ENCODE data around the gene PTDSS2.

The PTDSS2 gene

DNA sequence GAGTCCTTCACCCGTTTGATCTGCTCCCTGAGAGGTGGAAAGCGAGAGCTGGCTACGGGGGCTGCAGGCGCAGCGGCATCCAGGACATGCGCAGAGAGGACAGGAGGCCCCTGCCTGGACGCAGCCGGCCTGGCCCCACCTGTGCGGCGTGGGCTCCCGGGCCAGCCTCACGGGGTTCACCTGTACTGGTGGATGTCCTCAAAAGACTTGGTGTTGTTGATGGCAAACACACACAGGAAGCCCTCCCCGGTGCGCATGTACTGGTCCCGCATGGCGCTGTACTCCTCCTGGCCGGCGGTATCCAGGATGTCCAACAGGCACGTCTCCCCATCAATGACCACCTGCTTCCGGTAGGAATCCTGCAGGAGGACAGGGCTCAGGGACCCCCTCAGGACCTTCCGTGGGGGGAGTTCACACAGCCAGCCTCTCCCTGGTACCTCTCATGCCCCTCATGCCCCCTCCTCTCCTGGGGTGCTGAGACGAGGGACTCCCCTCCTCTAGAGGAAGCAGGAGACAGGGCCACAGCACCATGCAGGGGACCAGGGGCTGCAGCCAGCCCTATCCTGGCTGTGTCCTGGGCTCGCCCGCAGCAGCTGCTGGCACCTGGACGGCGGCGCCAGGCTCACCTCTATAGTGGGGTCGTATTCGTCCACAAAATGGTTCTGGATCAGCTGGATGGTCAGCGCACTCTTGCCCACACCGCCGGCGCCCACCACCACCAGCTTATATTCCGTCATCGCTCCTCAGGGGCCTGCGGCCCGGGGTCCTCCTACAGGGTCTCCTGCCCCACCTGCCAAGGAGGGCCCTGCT lies 83.7 kb downstream of the PTDSS2 start:
- no peak for DNase-seq

DNA sequence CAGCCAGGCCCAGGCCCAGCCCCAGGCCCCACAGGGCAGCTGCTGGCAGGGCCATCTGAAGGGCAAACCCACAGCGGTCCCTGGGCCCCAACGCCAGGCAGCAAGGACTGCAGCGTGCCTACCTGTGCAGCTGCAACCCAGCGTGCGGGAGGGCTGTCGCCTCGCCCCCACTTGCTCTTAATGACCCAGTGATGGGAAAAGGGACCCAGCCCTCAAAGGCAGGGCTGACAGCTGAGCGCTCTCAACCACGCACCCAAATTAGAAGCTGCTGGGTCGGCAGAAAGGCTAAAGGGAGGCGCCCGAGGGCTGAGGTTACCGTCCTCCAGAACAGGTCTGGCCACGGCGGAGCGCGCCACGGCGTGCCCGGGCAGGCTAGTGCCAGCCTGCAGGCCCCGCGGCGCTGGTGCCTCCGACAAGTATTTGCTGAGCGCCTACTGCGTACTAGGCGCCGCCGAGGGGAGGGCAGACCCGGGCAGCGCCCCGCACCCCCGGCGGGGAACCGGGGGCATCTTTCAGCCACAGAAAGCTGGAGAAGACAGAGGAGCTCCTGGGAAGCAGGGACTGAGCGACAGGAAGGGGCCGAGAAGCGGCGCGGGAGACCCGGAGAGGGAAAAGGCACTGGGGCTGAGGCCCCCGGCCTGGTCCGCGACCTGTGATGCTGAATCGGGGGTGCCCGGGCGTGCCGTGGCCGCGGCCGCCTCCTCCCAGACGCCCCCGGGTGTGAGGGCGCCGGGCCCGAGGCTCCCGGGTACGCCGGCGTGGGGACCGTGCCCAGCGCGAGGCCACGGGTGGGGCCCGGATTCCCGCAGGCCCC lies 84.5 kb downstream of the PTDSS2 start:
- peak; percentile 62 for DNase-seq

DNA sequence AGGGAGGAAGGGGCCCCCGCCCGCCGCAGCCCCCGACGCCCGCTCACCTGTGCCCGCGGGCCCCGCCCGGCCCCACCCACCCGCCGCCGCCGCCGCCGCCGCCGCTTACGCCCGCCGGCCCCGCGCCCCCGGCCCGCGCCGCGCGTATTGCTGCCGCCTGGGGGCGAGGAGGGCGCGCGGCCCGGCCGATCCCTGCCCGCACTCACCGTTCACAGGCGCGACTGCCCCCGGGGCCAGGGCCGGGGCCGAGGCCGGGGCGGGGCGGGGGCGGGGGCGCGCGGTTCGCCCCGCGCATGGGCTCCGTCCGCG lies 85.1 kb downstream of the PTDSS2 start:
- no peak for DNase-seq

DNA sequence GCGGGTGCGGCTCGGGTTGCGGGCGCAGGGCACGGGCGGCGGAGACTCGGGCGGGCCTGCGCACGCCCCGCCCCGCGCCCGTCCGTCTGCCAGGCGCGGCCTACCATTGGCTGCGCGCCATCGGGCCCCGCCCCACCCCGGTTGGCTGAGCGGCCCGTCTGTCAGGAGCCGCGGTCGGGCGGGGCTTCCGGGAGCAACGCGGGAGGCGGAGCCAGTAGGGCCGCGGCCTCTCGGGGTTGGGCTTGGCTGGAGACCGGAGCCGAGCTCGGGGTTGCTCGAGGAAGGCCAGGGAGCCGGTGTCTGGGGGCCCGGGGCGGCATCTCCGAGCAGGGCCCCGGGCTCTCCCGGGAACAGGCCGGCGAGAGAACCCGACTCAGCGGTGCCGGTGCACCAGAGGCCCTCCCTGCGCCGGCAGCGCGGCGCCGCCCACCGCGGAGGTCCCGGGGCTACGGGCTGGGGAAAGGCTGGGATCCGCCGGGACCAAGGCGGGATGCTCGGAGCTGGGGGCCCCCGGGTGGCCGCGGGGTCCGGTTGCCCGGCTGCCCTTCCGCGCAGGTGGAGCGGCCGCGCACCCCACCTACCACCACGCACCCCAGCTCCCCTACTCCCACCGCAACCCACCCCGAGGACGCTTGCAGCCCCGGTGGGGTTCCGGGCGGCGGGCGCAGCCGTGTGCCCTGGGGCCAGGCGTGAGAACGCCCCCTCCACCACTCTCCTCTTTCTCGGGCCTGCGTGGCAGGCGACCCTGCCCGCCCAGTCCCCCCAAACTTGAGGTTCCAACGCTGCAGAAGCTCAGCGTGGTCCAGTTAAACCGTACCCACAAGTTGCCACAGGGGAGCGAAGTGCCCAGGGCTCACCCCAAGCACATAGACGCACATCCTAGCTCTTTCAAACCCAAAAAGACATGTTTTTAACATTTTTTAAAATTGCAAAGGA lies 85.7 kb downstream of the PTDSS2 start, which contains the start of gene HRAS:
Gene HRAS, minus strand, starts transcription at position 58 of the 936 bp plus-strand sequence.
- peak; percentile 97 for DNase-seq

DNA sequence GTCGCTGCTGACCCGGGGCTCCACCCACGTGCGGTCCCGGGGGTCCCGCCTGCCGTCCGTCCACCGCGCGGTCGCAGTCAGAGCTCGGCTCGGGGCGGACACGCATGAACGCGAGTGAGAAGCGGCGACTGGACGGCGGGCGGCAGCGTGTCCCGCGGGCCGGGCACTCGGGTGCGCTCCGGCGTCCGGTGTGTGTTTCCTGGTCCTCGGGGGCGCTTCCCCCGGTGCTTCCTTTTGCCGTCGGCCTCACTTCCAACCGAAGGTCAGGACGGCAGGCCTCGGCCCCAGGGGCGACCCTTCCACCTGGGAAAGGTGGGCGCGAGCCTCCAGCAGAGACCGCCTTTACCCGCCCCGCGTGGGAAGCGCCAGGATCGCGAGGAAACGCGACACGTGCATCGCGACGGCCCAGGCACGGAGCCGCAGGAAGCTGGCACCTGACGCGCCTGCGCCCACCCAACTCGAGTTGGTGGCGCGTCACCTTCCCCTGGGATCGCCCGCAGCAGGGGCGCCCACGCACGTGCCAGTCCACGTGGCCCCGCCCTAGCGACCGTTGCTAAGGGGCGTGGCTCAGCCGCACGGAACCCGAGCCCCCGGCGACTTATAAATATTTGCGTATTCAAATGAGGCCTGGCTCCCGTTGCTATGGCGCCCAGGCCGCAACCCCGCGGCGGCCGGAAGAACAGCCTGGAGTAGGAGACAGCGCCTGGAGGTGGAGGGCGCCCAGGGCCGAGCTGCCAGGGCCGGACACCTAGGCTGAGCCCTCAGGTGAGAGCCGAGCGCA lies 87.0 kb downstream of the PTDSS2 start, which contains the start of gene LRRC56:
Gene LRRC56, plus strand, starts transcription at position 687 of the 781 bp plus-strand sequence. CDS start 3,158 bp downstream, outside the sequence.
- peak; percentile 94 for DNase-seq

DNA sequence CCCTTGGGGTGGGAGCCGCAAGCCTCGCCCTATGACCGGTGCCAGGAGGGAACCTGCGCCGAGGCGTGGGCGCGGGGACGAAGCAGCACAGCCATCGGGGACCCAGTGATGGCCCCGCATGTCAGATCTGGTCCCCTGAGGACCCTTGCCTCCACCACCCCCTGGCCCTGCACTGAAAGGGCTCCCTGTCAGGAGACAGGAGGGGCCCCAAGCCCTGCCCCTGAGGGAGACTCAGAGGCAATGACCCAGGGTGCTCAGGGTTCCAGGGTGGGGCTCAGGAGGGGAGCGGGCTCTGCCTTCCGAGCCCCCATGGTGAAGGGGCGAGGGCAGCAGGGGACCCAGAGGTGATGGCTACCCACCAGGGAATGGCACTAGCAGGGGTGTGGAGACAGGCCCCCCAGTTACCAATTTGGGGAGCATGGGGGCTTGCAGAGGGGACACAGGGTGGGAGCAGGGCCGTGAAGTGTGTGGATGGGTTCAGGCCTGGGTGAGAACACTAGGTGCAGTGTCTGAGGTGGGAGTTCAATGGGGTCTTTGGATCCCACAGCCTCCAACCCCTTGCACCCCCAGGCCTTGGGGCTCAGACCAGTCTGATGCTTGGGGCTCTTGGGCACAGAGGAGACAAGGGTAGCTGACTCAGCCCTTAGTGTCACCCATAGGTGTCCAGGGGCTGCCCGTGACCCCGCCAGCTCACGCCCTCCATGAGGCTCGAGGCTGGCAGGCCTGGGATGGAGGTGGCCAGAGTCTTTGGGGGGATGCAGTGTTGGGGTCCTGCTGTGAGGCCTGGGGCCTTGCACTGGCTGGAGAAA lies 87.7 kb downstream of the PTDSS2 start:
- DNase-seq: no peak

DNA sequence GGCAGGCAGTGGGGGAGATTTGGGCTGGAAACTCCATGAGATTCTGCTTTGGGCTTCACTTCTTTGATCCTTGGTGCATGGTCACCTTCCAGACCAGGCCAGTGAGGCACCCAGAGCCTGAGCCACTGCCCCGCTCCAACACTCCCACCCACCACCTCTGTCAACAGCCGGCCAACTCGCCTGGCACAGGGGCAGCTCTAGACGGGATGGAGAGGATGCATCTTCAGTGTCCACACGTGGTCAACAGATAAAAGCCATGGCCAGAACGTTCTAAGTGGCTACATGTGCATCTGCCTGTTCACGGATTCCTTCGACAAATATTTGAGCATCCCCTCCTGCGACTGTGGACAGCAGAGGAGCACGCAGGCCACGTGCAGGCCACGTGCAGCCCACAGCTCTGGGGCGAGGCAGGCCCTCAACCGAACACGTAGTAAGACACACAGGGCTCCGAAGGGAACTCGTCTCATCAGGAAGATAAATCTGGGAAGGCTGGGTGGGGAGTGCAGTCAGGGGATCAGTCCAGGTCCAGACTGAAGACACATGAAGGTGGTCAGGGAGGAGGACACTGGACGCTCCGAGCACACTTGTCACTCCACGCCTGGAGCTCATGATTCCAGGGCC lies 88.5 kb downstream of the PTDSS2 start:
- no peak for DNase-seq

DNA sequence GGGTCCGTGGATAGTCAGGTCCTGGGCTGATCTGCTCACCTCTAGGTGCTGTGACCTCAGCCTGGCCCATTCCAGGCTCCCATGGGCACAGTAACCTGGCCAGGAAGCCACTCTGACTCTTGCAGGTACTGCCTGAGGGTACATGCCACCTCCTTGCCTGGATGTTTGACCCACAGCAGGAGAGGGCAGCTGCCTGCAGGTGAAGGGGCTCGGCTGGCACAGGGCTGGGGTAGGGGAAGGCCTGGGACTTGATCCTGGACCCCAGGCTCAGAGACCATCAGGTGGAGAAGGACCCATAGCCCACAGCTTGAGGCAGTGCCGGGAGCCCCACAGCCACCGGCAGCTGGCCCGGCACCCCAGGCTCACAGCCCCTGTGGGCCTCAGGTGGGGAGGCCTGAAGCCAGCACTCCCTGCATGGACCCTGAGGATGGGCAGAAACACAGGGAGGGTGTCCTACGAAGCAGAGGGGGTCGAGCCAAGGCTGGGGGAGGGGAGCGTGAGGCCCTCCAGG lies 89.9 kb downstream of the PTDSS2 start:
- no peak for DNase-seq

Data from activated CD4-positive, alpha-beta T cell treated with anti-CD3 and anti-CD28 coated beads, Interleukin-10, Interleukin-2, amounts not matched to agents 100 ng/mL and 50 ng/mL, durations not matched to agents 16 hours and 8 hours (primary cell).